HEK293T (cell line): Measurements from ENCODE around the gene OXTR.

Experiments
- CTCF ChIA-PET: fragments of 350-600 bp; formaldehyde crosslinking; extraction: SDS; loops from one replicate; lab custom pipeline; 2021; ENCODE audit warnings: antibody characterized with exemption, inconsistent platforms; lab: Yijun Ruan, JAX
- POLR2A ChIA-PET: fragments of 350-600 bp; formaldehyde crosslinking; extraction: SDS; loops from one replicate; lab custom pipeline; 2020; ENCODE audit warnings: antibody characterized with exemption, inconsistent platforms; lab: Yijun Ruan, JAX
- DNase-seq: peaks from one replicate; pipeline ENCODE4 v3.0.0; 2012; ENCODE audit warnings: mixed read lengths; ENCODE audit errors: extremely low spot score
- ARNT ChIP-seq: fragments of 450-650 bp; IDR thresholded peaks from 2 replicates; pipeline ENCODE4 v1.6.1; 2017; ENCODE audit warnings: mild to moderate bottlenecking
- BHLHE40 ChIP-seq: fragments of 450-650 bp; IDR thresholded peaks from 2 replicates; pipeline ENCODE4 v1.6.1; 2016; ENCODE audit warnings: mild to moderate bottlenecking, moderate library complexity, borderline replicate concordance
- CTBP1 ChIP-seq: fragments of 450-650 bp; IDR thresholded peaks from 2 replicates; pipeline ENCODE4 v1.6.1; 2016; ENCODE audit warnings: borderline replicate concordance
- ELF4 ChIP-seq: fragments of 450-650 bp; IDR thresholded peaks from 2 replicates; pipeline ENCODE4 v1.6.1; 2017; ENCODE audit warnings: antibody characterized with exemption
- FOXA1 ChIP-seq: fragments of 450-650 bp; IDR thresholded peaks from 2 replicates; pipeline ENCODE4 v1.6.1; 2016; ENCODE audit warnings: mild to moderate bottlenecking
- FOXK2 ChIP-seq: fragments of 450-650 bp; IDR thresholded peaks from 2 replicates; pipeline ENCODE4 v1.6.1; 2016; ENCODE audit warnings: mild to moderate bottlenecking
- FOXM1 ChIP-seq: fragments of 450-650 bp; IDR thresholded peaks from 2 replicates; pipeline ENCODE4 v1.6.1; 2017; ENCODE audit warnings: mild to moderate bottlenecking, borderline replicate concordance
- HDGF ChIP-seq: fragments of 450-650 bp; IDR thresholded peaks from 2 replicates; pipeline ENCODE4 v1.6.1; 2017; ENCODE audit warnings: antibody characterized with exemption, borderline replicate concordance
- L3MBTL2 ChIP-seq: fragments of 450-650 bp; conservative IDR thresholded peaks from 2 replicates; pipeline ENCODE4 v1.6.1; 2016; ENCODE audit warnings: mild to moderate bottlenecking
- LEF1 ChIP-seq: fragments of 450-650 bp; IDR thresholded peaks from 2 replicates; pipeline ENCODE4 v1.6.1; 2017; ENCODE audit warnings: mild to moderate bottlenecking, borderline replicate concordance
- NFRKB ChIP-seq: fragments of 450-650 bp; IDR thresholded peaks from 2 replicates; pipeline ENCODE4 v1.6.1; 2016; ENCODE audit warnings: mild to moderate bottlenecking, moderate library complexity
- SP1 ChIP-seq: fragments of 450-650 bp; IDR thresholded peaks from 2 replicates; pipeline ENCODE4 v1.6.1; 2017
- SUZ12 ChIP-seq: fragments of 450-650 bp; IDR thresholded peaks from 2 replicates; pipeline ENCODE4 v1.6.1; 2016; ENCODE audit warnings: mild to moderate bottlenecking
- TARDBP ChIP-seq: fragments of 450-650 bp; IDR thresholded peaks from 2 replicates; pipeline ENCODE4 v1.6.1; 2016
- ZNF384 ChIP-seq: fragments of 450-650 bp; IDR thresholded peaks from 2 replicates; pipeline ENCODE4 v1.6.1; 2016
- TF ChIP-seq, protein P1 (sequence below): fragments of 450-650 bp; IDR thresholded peaks from 2 replicates; pipeline ENCODE4 v1.6.1; 2016

Gene OXTR

DNA sequence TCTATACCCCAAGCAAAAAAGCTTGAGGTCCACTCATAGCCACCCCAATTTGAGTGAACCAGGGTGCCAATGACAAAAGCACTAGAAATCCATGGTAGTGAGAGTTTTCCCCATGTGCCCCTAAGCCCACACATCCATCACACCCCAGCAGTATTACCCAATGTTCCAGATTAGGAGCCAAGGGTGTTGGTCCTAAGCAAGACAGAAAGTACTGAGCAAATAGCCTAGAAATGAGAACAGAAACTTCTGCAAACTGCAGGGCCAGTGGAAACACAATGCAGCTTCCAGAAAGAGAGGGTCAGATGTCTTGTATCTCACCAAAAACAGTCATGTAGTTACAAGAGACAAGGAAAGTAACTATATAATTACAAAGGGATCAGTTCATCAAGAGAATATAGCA lies 10.9 kb upstream of the OXTR start:
- TF ChIP-seq TARDBP (no peak), SUZ12 (no peak), ZNF384 (no peak), ELF4 (no peak), FOXK2 (no peak), NFRKB (no peak), LEF1 (no peak), L3MBTL2 (no peak), FOXA1 (no peak), HDGF (no peak), BHLHE40 (no peak), FOXM1 (no peak)
- DNase-seq, result no peak
- ChIA-PET POLR2A (no interaction called here), CTCF (no interaction called here)

DNA sequence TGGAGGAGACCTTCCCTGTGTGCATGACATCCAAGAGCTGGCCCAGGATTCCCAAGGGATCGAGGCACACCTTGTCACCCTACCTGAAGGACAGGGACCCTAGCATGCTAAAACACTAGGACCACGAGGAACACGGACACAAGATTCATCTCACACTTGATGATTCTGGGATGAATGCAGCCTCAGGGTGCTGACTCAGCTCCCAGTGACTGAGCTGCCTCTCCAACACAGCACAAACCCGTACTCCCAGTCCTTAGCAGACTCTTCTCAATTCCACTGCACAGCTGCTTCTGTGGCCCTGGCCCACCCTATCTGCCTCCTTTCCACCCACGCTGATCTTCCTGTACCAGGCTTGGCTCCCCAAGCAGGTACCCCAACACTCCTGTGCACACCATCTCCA lies 9.1 kb upstream of the OXTR start:
- ChIA-PET CTCF (interaction anchor here (2.3 kb wide), 1 partner anchor 9 kb away, joined by 10 read pairs; the partner anchor contains the start of gene OXTR), POLR2A (no interaction called here)
- no peak for TF ChIP-seq CTBP1
- no peak for TF ChIP-seq TARDBP
- no peak for TF ChIP-seq HDGF
- TF ChIP-seq L3MBTL2, result no peak
- no peak for TF ChIP-seq ARNT
- no peak for TF ChIP-seq LEF1
- TF ChIP-seq ELF4, result no peak
- TF ChIP-seq FOXK2, result no peak
- no peak for TF ChIP-seq FOXM1
- no peak for TF ChIP-seq ZNF384
- no peak for TF ChIP-seq SUZ12
- DNase-seq, result no peak

DNA sequence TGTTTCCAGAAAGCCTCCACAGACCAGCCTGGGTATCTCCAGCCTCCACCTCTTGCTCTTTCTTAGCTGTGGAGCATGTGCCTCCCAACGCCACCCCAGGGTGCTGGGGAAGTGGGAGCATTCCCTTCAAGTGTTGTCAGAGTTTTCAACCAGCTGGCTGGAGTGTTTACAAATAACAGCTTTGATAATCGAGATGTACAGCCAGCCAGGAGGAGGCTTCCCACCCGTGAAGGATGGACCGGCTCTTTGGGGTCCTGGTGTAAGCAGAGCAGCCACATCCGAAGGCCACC lies 8.5 kb upstream of the OXTR start:
- TF ChIP-seq ARNT (no peak), SP1 (no peak), FOXM1 (no peak), ZNF384 (no peak), LEF1 (no peak), BHLHE40 (no peak), ELF4 (no peak), L3MBTL2 (no peak), SUZ12 (no peak), CTBP1 (no peak), FOXA1 (no peak), HDGF (no peak)
- TF ChIP-seq, protein P1, sequence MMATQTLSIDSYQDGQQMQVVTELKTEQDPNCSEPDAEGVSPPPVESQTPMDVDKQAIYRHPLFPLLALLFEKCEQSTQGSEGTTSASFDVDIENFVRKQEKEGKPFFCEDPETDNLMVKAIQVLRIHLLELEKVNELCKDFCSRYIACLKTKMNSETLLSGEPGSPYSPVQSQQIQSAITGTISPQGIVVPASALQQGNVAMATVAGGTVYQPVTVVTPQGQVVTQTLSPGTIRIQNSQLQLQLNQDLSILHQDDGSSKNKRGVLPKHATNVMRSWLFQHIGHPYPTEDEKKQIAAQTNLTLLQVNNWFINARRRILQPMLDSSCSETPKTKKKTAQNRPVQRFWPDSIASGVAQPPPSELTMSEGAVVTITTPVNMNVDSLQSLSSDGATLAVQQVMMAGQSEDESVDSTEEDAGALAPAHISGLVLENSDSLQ, result no peak
- POLR2A ChIA-PET, result no interaction called here
- CTCF ChIA-PET, result interaction anchor here (0.6 to 2.3 kb wide), 2 partner anchors 8 to 1858 kb away, joined by 4 to 10 read pairs; partner anchors contain the start of gene OXTR
- DNase-seq, result no peak

DNA sequence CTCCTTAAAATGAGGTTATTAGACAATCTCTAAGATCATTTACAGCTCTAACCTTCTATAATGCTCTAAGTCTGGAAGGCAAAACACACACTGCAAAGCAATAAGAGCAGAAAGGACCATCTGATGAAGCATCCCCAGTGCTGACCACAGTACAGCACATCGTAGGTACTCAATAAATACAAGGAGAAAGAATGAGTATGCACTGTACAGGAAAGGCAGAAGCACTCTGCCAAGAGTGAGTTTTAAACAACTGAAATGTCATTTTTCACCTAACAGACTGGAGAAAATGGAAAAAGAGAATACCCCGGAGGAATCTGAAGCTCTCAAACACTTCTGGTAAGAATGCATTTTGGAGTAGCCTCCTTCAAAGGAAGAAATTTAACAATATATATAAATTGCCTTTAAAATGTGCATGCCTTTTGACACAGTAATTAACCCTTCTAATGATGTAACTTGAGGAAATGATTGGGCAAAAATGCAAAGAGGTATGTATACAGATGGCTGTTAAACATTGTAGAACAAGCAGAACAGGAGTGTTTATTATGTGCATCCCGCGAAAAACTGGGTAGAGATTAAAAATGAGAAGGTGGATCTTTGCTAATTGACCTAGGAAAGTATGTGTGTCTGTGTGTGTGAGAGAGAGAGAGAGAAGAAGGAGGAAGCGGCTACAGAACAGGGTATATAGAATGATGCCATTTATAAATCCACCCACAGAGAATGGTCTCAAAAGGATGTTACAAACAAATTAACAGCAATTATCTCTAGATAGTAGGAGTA lies 8.0 kb upstream of the OXTR start:
- CTCF ChIA-PET, result interaction anchor here (0.6 to 2.3 kb wide), 2 partner anchors 7 to 1858 kb away, joined by 4 to 10 read pairs; partner anchors contain the start of gene OXTR
- no peak for DNase-seq
- POLR2A ChIA-PET, result no interaction called here
- TF ChIP-seq SP1 (no peak), TARDBP (no peak), HDGF (no peak), CTBP1 (no peak)

DNA sequence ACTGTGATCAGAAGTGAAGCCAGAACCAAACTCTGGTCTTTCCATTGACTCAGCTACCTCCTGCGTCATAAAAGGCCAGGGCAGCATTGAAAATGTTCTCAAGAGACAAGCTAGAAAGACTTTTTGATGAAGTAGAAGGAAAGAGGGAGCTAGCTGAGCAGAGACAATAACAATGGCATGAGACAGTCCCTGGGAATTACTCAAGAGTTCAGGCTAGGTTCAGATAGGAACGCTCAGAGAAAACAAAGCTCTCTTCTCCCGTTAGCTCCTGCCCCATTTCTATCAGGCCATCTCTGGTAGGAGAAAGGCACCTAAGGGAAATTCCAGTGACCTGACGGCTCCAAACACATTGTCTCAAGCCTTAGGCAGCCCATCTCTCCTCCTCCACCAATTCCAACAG lies 7.0 kb upstream of the OXTR start:
- TF ChIP-seq NFRKB, result no peak
- TF ChIP-seq HDGF, result no peak
- no peak for TF ChIP-seq LEF1
- no peak for TF ChIP-seq FOXM1
- TF ChIP-seq CTBP1, result no peak
- no peak for TF ChIP-seq ARNT
- no peak for TF ChIP-seq ELF4
- no peak for TF ChIP-seq L3MBTL2
- TF ChIP-seq SP1, result no peak
- TF ChIP-seq FOXK2, result no peak
- TF ChIP-seq SUZ12, result no peak
- no peak for TF ChIP-seq TARDBP
- TF ChIP-seq BHLHE40, result no peak
- no peak for TF ChIP-seq FOXA1
- no peak for TF ChIP-seq ZNF384
- TF ChIP-seq, protein P1, result no peak
- ChIA-PET CTCF (no interaction called here), POLR2A (no interaction called here)
- no peak for DNase-seq

DNA sequence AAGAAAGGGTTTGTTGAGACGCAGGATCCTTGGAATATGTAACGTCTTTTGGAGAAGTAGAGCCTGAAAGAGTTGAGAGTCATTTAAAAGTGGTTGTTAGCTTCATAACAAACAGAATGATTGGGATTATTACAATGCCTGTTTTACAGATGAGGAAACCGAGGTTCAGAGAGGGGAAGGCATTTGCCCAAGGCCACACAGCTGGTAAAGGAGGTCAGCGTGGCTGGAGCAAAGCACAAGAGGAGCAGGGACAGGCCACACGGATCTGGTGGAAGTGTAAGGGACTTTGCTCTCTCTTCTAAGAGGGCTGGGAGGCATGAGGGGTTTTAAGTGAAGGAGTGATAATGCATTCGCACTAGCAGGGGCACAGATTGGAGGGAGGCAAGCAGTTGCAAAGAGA lies 6.2 kb upstream of the OXTR start:
- no peak for TF ChIP-seq TARDBP
- no peak for TF ChIP-seq BHLHE40
- no peak for TF ChIP-seq ARNT
- no peak for TF ChIP-seq SP1
- no peak for TF ChIP-seq FOXM1
- no peak for TF ChIP-seq HDGF
- no peak for TF ChIP-seq ZNF384
- TF ChIP-seq, protein P1, result no peak
- TF ChIP-seq ELF4, result no peak
- TF ChIP-seq SUZ12, result no peak
- no peak for TF ChIP-seq L3MBTL2
- no peak for TF ChIP-seq FOXA1
- no peak for TF ChIP-seq NFRKB
- no peak for TF ChIP-seq LEF1
- POLR2A ChIA-PET, result no interaction called here
- CTCF ChIA-PET, result no interaction called here
- no peak for DNase-seq
